Heart right ventricle (tissue), 16 donors: ENCODE results near the gene QRFPR. TPM values are rescaled to one million over a fixed set of nuclear protein-coding genes. Genes with fewer than 3 reads are reported as not detected.
"Not testable (repeated sequence)": the region's sequence is repeated elsewhere in the genome, so short reads cannot be mapped to it uniquely, and the experiment has no call there.

Source experiments
- ATAC-seq, 8 donors: fragments of 200-7000 bp; cut with Tn5 transposase; one replicate each; pipeline ENCODE4 v1.9.1; 2020; ENCODE audit warnings: mild to moderate bottlenecking in 8 of 8, moderate library complexity in 8 of 8, moderate number of reproducible peaks in 1 of 8
- DNase-seq, 2 donors: peaks; one replicate each; pipeline ENCODE4 v3.0.0-alpha.2; 2020
- H3K27ac ChIP-seq, 10 donors: fragments of 200-600 bp; sonication (generic) in 2 of 10; one replicate each; pipeline versions ENCODE4 v1.5.0 to v1.8.0; 2020 to 2022; ENCODE audit warnings: mild to moderate bottlenecking in 3 of 10
- H3K27me3 ChIP-seq, 7 donors: fragments of 200-600 bp; one replicate each; pipeline ENCODE4 v1.8.0; 2021 to 2022; ENCODE audit warnings: mild to moderate bottlenecking in 2 of 7
- H3K36me3 ChIP-seq, 9 donors: fragments of 200-600 bp; sonication (generic) in 1 of 9; one replicate each; pipeline versions ENCODE4 v1.5.0 to v1.8.0; 2020 to 2022; ENCODE audit warnings: mild to moderate bottlenecking in 2 of 9
- H3K4me1 ChIP-seq, 9 donors: fragments of 200-600 bp; sonication (generic) in 1 of 9; one replicate each; pipeline versions ENCODE4 v1.5.0 to v1.8.0; 2020 to 2022; ENCODE audit warnings: mild to moderate bottlenecking in 4 of 9
- H3K4me3 ChIP-seq, 10 donors: fragments of 200-600 bp; sonication (generic) in 2 of 10; one replicate each; pipeline versions ENCODE4 v1.5.0 to v1.8.0; 2020 to 2022; ENCODE audit warnings: mild to moderate bottlenecking in 7 of 10, moderate library complexity in 2 of 10
- H3K9me3 ChIP-seq, 11 donors: fragments of 200-600 bp in 10 of 11; sonication (generic) in 2 of 11; one replicate each; pipeline versions ENCODE4 v1.5.0 to v1.8.0; 2013 to 2022; ENCODE audit warnings: mild to moderate bottlenecking in 2 of 11, control low read depth in 1 of 11, moderate library complexity in 1 of 11
- CTCF ChIP-seq, 9 donors: fragments of 200-600 bp; sonication (generic) in 2 of 9; IDR thresholded peaks; one replicate each; pipeline versions ENCODE4 v1.5.0 to v1.8.0; 2021 to 2022; ENCODE audit warnings: antibody characterized with exemption in 9 of 9, mild to moderate bottlenecking in 5 of 9, moderate library complexity in 1 of 9
- WGBS, 2 donors: extraction: QIAGEN DNeasy Blood & Tissue Kit; methylation state at CpG; one replicate each; pipeline ENCODE4 v1.1.7; 2013; ENCODE audit warnings: inconsistent platforms in 1 of 2; 5-methylcytosine and 5-hydroxymethylcytosine counted together
- intact Hi-C, 10 donors: fragments of 100-400 bp; cut with DNase I; formaldehyde crosslinking; loops; one replicate each; pipeline versions ENCODE4 v1.11.1 to v1.14.2; 2022
- polyA plus RNA-seq, 2 donors: library from polyadenylated mRNA; stranded (reverse); fragments of 200-250 nt; gene quantifications; one replicate each; pipeline ENCODE4 v1.2.3, GENCODE V29; 2013
- total RNA-seq, 10 donors: library from RNA; stranded (reverse); fragmentation: NEBNext Ultra II Directional in 3 of 10; extraction: Animal tissue kit (Norgen Biotek cat#: 25700) in 3 of 10; gene quantifications; one replicate each; pipeline versions ENCODE4 v1.2.1 to v1.2.4, GENCODE V29; 2021 to 2023
- donor health status: Arrhythmogenic right ventricular cardiomyopathy.
- donor health status: ischemic (EF 13 %, LVEDD 7.1; RV severe dilation, severe dysfunction).
- donor health status: healthy with polysubstance abuse.
- donor health status: DM: no; HTN: yes; CAD: no.
- donor health status: DM: no; HTN: no; CAD: no.
- donor health status: ischemic (EF 25% LVEDD 6.9; RV normal size, moderate dysfunction).
- donor health status: ischemic (EF 25% LVEDD 5.7; RV mildly dilated, moderate dysfunction).
- donor health status: healthy.
- donor health status: DM: yes; HTN: yes; CAD: no.
- donor health status: Ischemic cardiomyopathy.
- donor health status: ischemic (EF 35%, LVEDD 5.7; RV mildly dilated, moderate dysfunction).
- donor health status: nonischemic (EF 11% LVEDD 7.7; RV severe dilation, severe dysfunction).
- donor health status: DM: yes; HTN: yes; CAD: no.
- donor health status: PGD.
- donor health status: ischemic (EF 29% LVEDD 5.4; RV normal size, mild dysfunction).
- donor health status: nonischemic (EF 23%, LVEDD 6.1; RV moderate dilation, normal function).

Gene QRFPR
- total and polyA plus RNA-seq, 12 donors, result 0.22 to 4.2 (median 2.3) TPM

- Histone ChIP-seq H3K4me3 (no peak overlapping the region), H3K27me3 (no peaks in the 10 kb centered on the region), H3K9me3 (peaks cover 0 to 6% (median 0%) of the 10 kb centered on the region in 11 donors), H3K4me1 (peaks cover 0 to 12% (median 0%) of the 10 kb centered on the region in 9 donors), H3K27ac (no peak overlapping the region), H3K36me3 (no peaks in the 10 kb centered on the region)
- no peak for ATAC-seq
- intact Hi-C loops, result no loop called here
- DNase-seq, result no peak
- 36 to 55% methylated on average over 3 of the region's 3 CpGs for WGBS, 2 donors
- no peak for TF ChIP-seq CTCF (IDR thresholded peaks at IDR 0.05)
These were observed 59.4 kb downstream of the QRFPR start for GRCh38 chr4:121321466-121321865.

GRCh38 chr4:121316091-121316490 is 64.7 kb downstream of the QRFPR start:
- ATAC-seq (no peak), DNase-seq (no peak)
- WGBS, 2 donors, result 94% methylated on average over 2 of the region's 2 CpGs
- intact Hi-C loops, result no loop called here
- Histone ChIP-seq H3K4me3 (no peak overlapping the region), H3K27ac (no peak overlapping the region), H3K9me3 (peaks cover 0 to 6% (median 0%) of the 10 kb centered on the region in 11 donors), H3K36me3 (no peaks in the 10 kb centered on the region), H3K4me1 (no peaks in the 10 kb centered on the region), H3K27me3 (no peaks in the 10 kb centered on the region)
- TF ChIP-seq CTCF (IDR thresholded peaks at IDR 0.05), result no peak

- H3K27ac ChIP-seq, ATAC-seq, DNase-seq, intact Hi-C loops, H3K4me1 ChIP-seq, H3K9me3 ChIP-seq, H3K27me3 ChIP-seq, H3K4me3 ChIP-seq, H3K36me3 ChIP-seq: not testable (repeated sequence)
- WGBS, 2 donors, result 59 to 88% methylated on average over 2 of the region's 2 CpGs
These were observed 67.4 kb downstream of the QRFPR start for GRCh38 chr4:121313430-121313829.

- Histone ChIP-seq H3K27ac (no peak overlapping the region), H3K4me3 (no peak overlapping the region), H3K27me3 (no peaks in the 10 kb centered on the region), H3K9me3 (no peaks in the 10 kb centered on the region), H3K4me1 (no peaks in the 10 kb centered on the region), H3K36me3 (no peaks in the 10 kb centered on the region)
- intact Hi-C loops, result no loop called here
- WGBS, 2 donors, result 69% methylated on average over 7 of the region's 7 CpGs
- no peak for TF ChIP-seq CTCF (IDR thresholded peaks at IDR 0.05)
- DNase-seq (no peak), ATAC-seq (no peak)
These were observed 72.0 kb downstream of the QRFPR start for GRCh38 chr4:121308828-121309227.

- DNase-seq (no peak), ATAC-seq (no peak)
- 29 to 48% methylated on average over 1 of the region's 1 CpG for WGBS, 2 donors
- Histone ChIP-seq H3K27ac (no peak overlapping the region), H3K36me3 (no peaks in the 10 kb centered on the region), H3K4me1 (no peaks in the 10 kb centered on the region), H3K4me3 (no peak overlapping the region), H3K27me3 (no peaks in the 10 kb centered on the region), H3K9me3 (no peaks in the 10 kb centered on the region)
- TF ChIP-seq CTCF (IDR thresholded peaks at IDR 0.05), result no peak
- intact Hi-C loops, result no loop called here
These were observed 72.5 kb downstream of the QRFPR start for GRCh38 chr4:121308328-121308663.
